GM12892 (cell line): ENCODE data around the gene LASP1.
"Not testable (repeated sequence)": the region's sequence is repeated elsewhere in the genome, so short reads cannot be mapped to it uniquely, and the experiment has no call there.

ENCODE experiments used
- DNase-seq: peaks from one replicate; pipeline ENCODE4 v3.0.0; 2011; ENCODE audit not compliant: insufficient read length
- FAIRE-seq: peaks from 2 replicates; lab custom pipeline; 2011; peaks lifted over from hg19 to GRCh38; lab: Jason Lieb, UNC
- POLR2A ChIP-seq: IDR thresholded peaks from 2 replicates; pipeline ENCODE4 v1.6.1; 2011; ENCODE audit warnings: low read depth, low read length, control low read depth
- POLR2AphosphoS5 ChIP-seq: IDR thresholded peaks from 2 replicates; pipeline ENCODE4 v1.6.1; 2011; ENCODE audit warnings: low read depth, low read length, control low read depth
- TAF1 ChIP-seq: IDR thresholded peaks from 2 replicates; pipeline ENCODE4 v1.6.1; 2011; ENCODE audit warnings: low read depth, mild to moderate bottlenecking, control low read depth, low read length, borderline replicate concordance

Gene LASP1

DNA sequence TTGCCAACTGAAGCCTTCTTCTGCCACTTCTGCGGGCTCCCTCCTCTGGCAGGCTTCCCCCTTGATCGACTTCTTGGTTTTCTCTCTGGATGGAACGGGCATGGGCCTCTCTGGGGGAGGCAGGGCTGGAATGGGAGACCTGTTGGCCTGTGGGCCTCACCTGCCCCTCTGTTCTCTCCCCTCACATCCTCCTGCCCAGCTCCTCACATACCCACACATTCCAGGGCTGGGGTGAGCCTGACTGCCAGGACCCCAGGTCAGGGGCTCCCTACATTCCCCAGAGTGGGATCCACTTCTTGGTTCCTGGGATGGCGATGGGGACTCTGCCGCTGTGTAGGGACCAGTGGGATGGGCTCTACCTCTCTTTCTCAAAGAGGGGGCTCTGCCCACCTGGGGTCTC is 49.1 kb downstream of the LASP1 start:
- TF ChIP-seq POLR2A = no peak
- TF ChIP-seq POLR2AphosphoS5 = no peak
- TF ChIP-seq TAF1 = no peak
- DNase-seq (no peak), FAIRE-seq (no peak)

DNA sequence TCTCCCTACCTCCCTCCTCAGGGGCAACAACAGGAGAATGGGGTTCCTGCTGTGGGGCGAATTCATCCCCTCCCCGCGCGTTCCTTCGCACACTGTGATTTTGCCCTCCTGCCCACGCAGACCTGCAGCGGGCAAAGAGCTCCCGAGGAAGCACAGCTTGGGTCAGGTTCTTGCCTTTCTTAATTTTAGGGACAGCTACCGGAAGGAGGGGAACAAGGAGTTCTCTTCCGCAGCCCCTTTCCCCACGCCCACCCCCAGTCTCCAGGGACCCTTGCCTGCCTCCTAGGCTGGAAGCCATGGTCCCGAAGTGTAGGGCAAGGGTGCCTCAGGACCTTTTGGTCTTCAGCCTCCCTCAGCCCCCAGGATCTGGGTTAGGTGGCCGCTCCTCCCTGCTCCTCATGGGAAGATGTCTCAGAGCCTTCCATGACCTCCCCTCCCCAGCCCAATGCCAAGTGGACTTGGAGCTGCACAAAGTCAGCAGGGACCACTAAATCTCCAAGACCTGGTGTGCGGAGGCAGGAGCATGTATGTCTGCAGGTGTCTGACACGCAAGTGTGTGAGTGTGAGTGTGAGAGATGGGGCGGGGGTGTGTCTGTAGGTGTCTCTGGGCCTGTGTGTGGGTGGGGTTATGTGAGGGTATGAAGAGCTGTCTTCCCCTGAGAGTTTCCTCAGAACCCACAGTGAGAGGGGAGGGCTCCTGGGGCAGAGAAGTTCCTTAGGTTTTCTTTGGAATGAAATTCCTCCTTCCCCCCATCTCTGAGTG is 49.6 kb downstream of the LASP1 start:
- TF ChIP-seq POLR2AphosphoS5 = no peak
- no peak for TF ChIP-seq POLR2A
- TF ChIP-seq TAF1 = no peak
- DNase-seq (no peak), FAIRE-seq (no peak)

DNA sequence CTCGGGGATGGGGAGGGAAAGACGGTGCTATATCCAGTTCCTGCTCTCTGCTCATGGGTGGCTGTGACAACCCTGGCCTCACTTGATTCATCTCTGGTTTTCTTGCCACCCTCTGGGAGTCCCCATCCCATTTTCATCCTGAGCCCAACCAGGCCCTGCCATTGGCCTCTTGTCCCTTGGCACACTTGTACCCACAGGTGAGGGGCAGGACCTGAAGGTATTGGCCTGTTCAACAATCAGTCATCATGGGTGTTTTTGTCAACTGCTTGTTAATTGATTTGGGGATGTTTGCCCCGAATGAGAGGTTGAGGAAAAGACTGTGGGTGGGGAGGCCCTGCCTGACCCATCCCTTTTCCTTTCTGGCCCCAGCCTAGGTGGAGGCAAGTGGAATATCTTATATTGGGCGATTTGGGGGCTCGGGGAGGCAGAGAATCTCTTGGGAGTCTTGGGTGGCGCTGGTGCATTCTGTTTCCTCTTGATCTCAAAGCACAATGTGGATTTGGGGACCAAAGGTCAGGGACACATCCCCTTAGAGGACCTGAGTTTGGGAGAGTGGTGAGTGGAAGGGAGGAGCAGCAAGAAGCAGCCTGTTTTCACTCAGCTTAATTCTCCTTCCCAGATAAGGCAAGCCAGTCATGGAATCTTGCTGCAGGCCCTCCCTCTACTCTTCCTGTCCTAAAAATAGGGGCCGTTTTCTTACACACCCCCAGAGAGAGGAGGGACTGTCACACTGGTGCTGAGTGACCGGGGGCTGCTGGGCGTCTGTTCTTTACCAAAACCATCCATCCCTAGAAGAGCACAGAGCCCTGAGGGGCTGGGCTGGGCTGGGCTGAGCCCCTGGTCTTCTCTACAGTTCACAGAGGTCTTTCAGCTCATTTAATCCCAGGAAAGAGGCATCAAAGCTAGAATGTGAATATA is 50.8 kb downstream of the LASP1 start:
- DNase-seq (no peak), FAIRE-seq (no peak)
- no peak for TF ChIP-seq TAF1
- peak; percentile 6; the same call in 1 of the 2 replicates for TF ChIP-seq POLR2AphosphoS5

DNA sequence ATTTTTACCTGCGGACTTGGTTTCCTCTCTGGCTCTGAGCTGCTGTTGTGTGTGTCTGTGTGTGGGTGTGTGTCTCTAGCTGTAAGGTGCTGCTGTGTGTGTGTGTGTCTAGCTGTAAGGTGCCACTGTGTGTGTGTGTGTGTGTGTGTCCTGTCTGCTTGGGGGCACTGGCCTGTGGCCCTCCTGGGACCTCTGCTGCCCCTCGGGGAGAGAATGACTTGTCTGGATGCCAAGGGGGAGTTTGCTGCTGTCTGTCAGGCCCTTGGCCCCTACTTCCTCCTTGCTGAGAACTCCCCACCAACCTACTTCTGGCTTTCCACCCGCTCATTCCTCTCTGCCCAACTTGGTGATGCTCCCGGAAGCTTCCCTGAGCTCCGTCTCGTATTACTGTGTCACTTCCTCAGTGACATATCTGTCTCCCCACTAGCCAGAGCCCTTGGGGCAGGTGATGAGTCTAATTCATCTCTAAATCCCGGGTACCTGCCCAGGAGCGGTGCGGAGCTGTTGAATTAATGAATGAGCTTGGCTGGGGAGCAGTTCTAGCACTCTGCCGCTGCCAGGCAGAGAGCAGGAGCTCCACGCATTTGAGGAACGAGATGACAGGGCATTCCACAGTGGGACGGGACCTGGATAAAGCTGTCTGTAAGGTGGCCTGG is 52.0 kb downstream of the LASP1 start:
- FAIRE-seq = no peak
- no peak for DNase-seq
- TF ChIP-seq POLR2A = no peak
- no peak for TF ChIP-seq TAF1
- no peak for TF ChIP-seq POLR2AphosphoS5

DNA sequence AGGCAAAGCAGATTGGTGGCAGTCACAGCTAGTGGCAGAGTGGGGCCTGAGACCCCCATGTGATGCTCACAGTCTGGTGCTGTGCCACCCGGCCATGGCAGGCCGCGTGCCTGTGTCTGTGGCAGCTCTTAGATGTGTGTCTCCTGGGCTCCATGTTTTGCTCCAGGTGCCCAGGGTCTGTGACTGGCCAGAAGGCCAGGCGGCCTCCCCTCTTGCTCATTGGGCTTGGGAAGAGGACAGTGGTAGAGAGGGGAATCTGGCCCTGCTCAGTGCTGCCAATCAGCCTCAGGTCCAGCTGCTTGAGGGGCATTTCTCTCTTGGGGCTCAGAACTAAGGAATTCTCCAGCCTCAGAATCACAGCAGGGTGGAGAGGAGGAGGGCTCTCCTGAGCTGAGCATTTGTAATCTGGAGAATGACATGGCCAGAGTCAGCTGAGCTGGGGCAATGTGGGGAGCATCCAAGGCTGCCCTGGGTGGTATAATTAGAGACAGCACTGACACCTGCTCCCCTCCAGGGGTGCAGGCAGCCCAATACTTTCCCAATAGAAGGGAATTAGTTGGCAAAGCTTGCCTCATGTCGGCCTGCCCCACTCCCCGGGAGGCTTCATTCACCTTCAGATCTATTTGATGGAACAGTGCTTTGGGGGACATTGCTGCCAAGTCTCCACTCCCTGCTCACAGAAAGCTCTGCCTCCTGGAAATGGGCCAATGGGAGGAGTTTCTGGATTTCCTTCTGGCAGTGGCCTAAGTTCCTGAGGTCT is 52.9 kb downstream of the LASP1 start:
- no peak for FAIRE-seq
- TF ChIP-seq TAF1 (no peak), POLR2A (0 out of 2 replicates have a peak, but pooled peaks have one; percentile 27)

DNA sequence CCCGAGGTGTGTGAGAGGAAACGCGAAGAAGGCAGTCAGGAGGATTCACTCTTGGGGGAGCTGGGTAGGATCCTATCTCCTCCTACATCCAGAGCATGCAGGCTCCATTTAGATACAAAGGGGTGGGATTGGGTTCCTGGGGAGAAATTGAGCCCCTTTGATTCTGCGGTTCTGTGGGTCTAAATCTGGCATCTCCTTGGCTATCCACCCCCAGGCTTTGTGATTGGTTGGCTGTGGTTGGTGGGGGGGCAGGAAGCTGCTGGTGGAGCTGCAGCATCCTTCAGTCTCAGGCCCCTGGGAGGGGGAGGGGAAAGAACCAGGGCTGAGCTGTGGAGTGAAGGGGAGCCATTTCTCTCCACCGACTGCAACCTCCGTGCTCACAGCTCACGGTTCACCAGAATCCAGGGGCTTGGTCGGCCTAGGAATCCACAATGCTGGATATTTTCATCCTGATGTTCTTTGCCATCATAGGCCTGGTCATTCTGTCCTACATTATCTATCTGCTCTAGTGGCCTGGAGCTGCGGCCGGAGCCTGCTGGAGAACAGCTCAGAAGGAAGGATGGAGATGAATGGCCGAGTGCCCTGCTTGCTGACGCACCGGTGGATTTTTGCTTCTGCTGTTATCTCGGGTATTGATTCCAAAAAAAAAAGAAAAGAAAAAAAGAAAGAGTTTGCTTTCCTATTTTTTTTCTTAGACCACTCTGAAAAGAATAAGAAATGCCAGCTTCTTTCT is 55.6 kb downstream of the LASP1 start, which contains the start of gene LASP1NB:
Gene LASP1NB, plus strand, starts transcription at position 352 of the 733 bp plus-strand sequence.
- DNase-seq = no peak
- no peak for FAIRE-seq
- TF ChIP-seq TAF1 (no peak), POLR2A (no peak), POLR2AphosphoS5 (no peak)

More for the DNA sequence above, 52.9 kb downstream of the LASP1 start:
- DNase-seq = no peak

DNA sequence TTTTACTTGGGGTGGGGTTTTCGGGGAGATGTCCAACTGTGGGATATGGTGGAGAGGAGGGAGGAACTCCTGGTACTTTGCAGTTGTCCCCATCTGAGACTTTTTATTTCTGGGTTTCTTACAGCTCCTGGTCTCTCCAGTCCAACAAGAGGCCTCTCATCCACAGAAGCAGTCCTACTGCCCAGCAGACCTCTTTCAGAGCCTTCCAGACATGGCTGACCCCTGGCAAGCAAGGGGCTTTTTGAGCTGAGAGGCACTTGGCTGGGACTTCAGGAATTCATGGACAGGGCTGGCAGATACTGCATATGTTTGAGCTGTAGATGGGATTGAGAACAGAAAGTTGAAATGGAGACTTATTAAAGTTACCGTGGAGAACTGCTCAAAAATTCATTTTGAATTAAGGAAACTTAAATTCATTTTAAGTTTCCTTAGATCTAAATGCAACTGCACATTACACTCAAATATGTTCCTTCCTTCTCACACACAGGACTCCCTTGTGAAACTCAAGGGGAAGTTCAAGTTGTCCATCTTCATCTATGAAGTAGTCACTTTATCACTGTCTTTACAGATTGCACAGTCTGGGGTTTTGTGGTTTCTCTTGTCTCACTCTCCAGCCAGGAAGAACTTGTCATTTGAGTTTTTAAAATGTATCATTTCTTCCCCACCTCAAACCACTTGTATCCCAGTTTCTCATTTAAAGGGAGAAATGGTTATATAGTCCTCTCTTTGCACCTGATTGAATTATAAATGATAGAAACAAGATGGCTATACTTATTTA is 56.6 kb downstream of the LASP1 start:
- DNase-seq (no peak), FAIRE-seq (peak; percentile 14)
- TF ChIP-seq POLR2A = no peak
- TF ChIP-seq POLR2AphosphoS5 = no peak
- TF ChIP-seq TAF1 = no peak

DNA sequence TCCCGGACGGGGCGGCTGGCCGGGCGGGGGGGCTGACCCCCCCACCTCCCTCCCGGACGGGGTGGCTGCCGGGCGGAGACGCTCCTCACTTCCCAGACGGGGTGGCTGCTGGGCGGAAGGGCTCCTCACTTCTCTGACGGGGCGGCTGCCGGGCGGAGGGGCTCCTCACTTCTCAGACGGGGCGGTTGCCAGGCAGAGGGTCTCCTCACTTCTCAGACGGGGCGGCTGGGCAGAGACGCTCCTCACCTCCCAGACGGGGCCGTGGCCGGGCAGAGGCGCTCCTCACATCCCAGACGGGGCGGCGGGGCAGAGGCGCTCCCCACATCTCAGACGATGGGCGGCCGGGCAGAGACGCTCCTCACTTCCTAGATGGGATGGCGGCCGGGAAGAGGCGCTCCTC is 60.9 kb downstream of the LASP1 start:
- FAIRE-seq, DNase-seq: not testable (repeated sequence)

DNA sequence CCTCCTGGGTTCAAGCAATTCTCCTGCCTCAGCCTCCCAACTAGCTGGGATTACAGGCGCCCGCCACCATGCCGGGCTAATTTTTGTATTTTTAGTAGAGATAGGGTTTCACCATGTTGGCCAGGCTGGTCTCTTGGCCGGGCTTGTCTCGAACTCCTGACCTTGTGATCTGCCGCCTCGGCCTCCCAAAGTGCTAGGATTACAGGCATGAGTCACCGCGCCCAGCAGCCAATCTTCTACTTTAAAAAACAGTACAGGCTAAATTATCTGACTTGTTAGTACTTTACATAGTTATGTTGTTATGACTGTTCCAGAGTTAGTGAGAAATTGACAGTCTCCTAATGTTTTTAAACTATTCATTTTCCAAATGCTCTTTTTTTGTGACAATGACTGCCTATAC is 64.1 kb downstream of the LASP1 start:
- FAIRE-seq = not testable (repeated sequence)

DNA sequence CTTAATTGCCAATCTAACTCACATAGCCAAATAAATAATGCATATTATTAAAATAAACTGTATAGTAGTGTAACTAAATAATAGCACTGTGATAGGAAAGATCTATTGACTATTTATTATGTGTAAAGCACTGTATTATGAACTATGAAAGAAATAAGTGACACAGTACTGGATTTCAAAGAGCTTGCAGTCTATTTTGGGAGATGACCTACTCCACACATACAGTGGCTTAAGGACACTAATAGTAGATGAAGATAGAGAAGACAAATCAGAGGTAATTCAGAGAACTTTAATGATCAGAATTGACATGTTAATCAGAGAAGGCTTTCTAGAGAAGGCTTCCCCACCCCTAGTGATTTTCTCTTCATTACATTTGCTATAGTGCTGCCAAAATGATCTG is 70.1 kb downstream of the LASP1 start:
- FAIRE-seq (no peak), DNase-seq (no peak)
- TF ChIP-seq POLR2AphosphoS5 (no peak), POLR2A (no peak), TAF1 (no peak)

More for the DNA sequence above, 64.1 kb downstream of the LASP1 start:
- DNase-seq = not testable (repeated sequence)
